Measurements from ENCODE around the gene LRRC32.
"Not testable (repeated sequence)": the region's sequence is repeated elsewhere in the genome, so short reads cannot be mapped to it uniquely, and the experiment has no call there.

Gene LRRC32

DNA sequence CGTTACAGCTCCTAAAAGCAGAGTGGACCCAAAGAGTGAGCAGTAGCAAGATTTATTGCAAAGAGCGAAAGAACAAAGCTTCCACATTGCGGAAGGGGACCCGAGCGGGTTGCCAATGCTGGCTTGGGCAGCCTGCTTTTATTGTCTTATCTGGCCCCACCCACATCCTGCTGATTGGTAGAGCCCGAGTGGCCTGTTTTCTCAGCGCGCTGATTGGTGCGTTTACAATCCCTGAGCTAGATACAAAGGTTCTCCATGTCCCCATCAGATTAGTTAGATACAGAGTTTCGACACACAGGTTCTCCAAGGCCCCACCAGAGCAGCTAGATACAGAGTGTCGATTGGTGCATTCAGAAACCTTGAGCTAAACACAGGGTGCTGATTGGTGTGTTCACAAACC is 62.3 kb downstream of the LRRC32 start:
- not testable (repeated sequence) for DNase-seq

Measured in activated naive CD4-positive, alpha-beta T cell (primary cell).